Tibial artery (tissue), 4 donors: ENCODE results near the gene SAXO1.

Experiments used
- DNase-seq, 2 donors: peaks; one replicate each; pipeline ENCODE4 v3.0.0-alpha.2; 2019
- H3K27ac ChIP-seq, 2 donors: fragments of 200-600 bp; sonication (generic) in 1 of 2; 1 replicate in 1 of 2; 2 replicates in 1 of 2; pipeline ENCODE4 v1.5.1; 2018 to 2019; ENCODE audit warnings: mild to moderate bottlenecking in 1 of 2
- H3K27me3 ChIP-seq, 2 donors: fragments of 200-600 bp; sonication (generic) in 1 of 2; one replicate each; pipeline versions ENCODE4 v1.5.1 to v1.6.0; 2016 to 2019
- H3K36me3 ChIP-seq, 3 donors: fragments of 200-600 bp; sonication (generic) in 2 of 3; one replicate each; pipeline ENCODE4 v1.5.1; 2016 to 2019; ENCODE audit warnings: mild to moderate bottlenecking in 2 of 3
- H3K4me1 ChIP-seq, 4 donors: fragments of 200-600 bp; sonication (generic) in 2 of 4; 1 replicate in 3 of 4; 2 replicates in 1 of 4; pipeline ENCODE4 v1.5.1; 2016 to 2019
- H3K4me3 ChIP-seq, 2 donors: fragments of 200-600 bp; sonication (generic) in 1 of 2; 1 replicate in 1 of 2; 2 replicates in 1 of 2; pipeline ENCODE4 v1.5.1; 2018 to 2019; ENCODE audit warnings: mild to moderate bottlenecking in 2 of 2
- H3K9me3 ChIP-seq, 3 donors: fragments of 200-600 bp; sonication (generic) in 1 of 3; one replicate each; pipeline ENCODE4 v1.5.1; 2016 to 2019
- intact Hi-C: fragments of 100-400 bp; cut with DNase I; formaldehyde crosslinking; loops from one replicate; pipeline ENCODE4 v1.15.0; 2023; ENCODE audit warnings: low total_unique reads
- TF ChIP-seq, protein P1 (sequence below), 2 experiments: fragments of 200-600 bp in 1 of 2; fragments of 450-650 bp in 1 of 2; IDR thresholded peaks; one replicate each; pipeline ENCODE4 v1.5.1; 2017 to 2019; ENCODE audit warnings: antibody characterized with exemption in 2 of 2, mild to moderate bottlenecking in 1 of 2, moderate library complexity in 1 of 2

SAXO1 gene, protein sequence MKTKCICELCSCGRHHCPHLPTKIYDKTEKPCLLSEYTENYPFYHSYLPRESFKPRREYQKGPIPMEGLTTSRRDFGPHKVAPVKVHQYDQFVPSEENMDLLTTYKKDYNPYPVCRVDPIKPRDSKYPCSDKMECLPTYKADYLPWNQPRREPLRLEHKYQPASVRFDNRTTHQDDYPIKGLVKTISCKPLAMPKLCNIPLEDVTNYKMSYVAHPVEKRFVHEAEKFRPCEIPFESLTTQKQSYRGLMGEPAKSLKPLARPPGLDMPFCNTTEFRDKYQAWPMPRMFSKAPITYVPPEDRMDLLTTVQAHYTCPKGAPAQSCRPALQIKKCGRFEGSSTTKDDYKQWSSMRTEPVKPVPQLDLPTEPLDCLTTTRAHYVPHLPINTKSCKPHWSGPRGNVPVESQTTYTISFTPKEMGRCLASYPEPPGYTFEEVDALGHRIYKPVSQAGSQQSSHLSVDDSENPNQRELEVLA

DNA sequence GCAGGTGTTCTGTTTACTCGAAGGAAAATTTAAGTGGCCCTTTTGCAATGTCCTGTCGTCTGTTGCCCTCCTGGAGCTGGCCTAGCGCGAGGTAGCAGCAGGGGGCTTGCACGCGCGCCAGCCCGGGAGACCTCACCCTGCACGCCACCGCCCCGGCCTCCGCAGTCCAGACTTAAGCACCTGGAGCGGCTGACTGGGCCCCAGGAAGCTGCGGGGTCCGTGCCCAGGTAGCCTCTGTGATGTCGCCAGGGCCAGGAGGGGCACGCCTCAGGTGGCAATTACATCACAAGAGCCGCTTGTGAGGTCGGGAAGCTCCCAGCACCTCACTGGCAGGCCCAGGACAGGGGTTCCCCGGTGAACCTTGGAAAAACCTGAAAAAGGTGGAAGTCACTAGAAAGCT lies at the start of gene SAXO1:
Gene SAXO1 (minus strand): TSS at position 195 of the 400 bp plus-strand sequence. CDS start 301 bp downstream, outside the sequence.
- intact Hi-C loops: no loop called here
- Histone ChIP-seq H3K9me3 (no peaks in the 10 kb centered on the region), H3K4me3 (no peak within 1 kb of the TSS), H3K27ac (no peak within 1 kb of the TSS), H3K4me1 (no peaks in the 10 kb centered on the region), H3K27me3 (peaks cover 0 to 7% of the 10 kb centered on the region in 2 donors), H3K36me3 (no peaks in the 10 kb centered on the region)
- DNase-seq: no peak
- TF ChIP-seq, protein P1, sequence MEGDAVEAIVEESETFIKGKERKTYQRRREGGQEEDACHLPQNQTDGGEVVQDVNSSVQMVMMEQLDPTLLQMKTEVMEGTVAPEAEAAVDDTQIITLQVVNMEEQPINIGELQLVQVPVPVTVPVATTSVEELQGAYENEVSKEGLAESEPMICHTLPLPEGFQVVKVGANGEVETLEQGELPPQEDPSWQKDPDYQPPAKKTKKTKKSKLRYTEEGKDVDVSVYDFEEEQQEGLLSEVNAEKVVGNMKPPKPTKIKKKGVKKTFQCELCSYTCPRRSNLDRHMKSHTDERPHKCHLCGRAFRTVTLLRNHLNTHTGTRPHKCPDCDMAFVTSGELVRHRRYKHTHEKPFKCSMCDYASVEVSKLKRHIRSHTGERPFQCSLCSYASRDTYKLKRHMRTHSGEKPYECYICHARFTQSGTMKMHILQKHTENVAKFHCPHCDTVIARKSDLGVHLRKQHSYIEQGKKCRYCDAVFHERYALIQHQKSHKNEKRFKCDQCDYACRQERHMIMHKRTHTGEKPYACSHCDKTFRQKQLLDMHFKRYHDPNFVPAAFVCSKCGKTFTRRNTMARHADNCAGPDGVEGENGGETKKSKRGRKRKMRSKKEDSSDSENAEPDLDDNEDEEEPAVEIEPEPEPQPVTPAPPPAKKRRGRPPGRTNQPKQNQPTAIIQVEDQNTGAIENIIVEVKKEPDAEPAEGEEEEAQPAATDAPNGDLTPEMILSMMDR (IDR thresholded peaks at IDR 0.05): no peak

DNA sequence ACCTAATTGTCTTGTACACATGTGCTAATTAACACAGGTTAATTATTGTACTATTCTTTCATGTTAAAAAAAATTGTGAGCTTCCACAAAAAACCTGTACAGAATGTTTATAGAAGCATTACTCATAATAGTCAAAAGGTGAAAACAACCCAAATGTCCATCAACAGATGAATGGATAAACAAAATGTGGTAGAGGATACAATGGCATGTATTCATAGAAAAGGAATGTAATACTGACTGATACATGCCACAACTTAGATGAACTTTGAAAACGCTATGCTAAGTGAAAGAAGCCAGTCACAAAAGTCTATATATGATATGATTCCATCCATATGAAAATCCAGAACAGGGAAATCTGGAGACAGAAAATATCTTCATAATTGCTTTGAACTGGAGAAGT lies 41.8 kb upstream of the SAXO1 start:
- no peaks in the 10 kb centered on the region for H3K4me1 ChIP-seq
- intact Hi-C loops: no loop called here
- peaks cover 30 to 89% (median 60%) of the 10 kb centered on the region in 3 donors for H3K36me3 ChIP-seq
- TF ChIP-seq, protein P1 (IDR thresholded peaks at IDR 0.05): no peak
- DNase-seq: no peak
- H3K9me3 ChIP-seq: no peaks in the 10 kb centered on the region
- no peak overlapping the region for H3K27ac ChIP-seq
- H3K4me3 ChIP-seq: no peak overlapping the region
- no peaks in the 10 kb centered on the region for H3K27me3 ChIP-seq

DNA sequence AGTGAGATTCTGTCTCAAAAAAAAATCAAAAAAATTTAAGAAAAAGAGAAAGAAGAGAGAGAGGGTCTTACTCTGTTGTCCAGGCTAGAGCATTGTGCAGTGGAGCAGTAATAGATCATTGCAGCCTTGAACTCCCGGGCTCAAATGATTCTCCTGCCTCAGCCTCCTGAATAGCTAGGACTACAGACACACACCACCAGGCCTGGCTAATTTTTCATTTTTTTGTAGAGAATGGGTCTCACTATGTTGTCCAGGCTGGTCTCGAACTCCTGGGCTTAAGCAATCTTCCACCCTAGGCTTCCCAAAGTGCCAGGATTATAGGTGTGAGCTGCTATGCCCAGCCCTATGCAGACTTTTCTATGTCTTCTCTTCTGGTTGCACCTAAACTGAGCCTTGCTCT lies 41.2 kb upstream of the SAXO1 start:
- no peak overlapping the region for H3K27ac ChIP-seq

DNA sequence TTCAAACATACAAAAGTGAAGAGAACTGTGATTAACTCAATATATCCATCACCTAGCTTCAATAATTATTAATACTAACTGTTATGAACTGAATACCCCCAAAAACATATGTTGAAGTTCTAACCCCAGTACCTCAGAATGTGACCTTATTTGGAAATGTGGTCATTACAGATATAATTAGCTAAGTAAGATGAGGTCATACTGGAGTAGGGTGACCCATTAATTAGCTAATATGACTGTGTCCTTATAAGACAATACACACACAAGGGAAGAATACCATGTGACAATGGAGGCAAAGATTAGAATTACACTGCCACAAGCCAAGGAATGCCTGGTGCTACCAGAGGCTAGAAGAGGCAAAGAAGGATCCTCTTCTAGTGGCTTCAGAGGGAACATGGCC lies 24.0 kb upstream of the SAXO1 start:
- intact Hi-C loops: no loop called here
- Histone ChIP-seq H3K9me3 (no peaks in the 10 kb centered on the region), H3K27me3 (no peaks in the 10 kb centered on the region), H3K36me3 (peaks cover 27 to 43% (median 39%) of the 10 kb centered on the region in 3 donors), H3K27ac (no peak overlapping the region), H3K4me1 (peaks cover 0 to 15% (median 1%) of the 10 kb centered on the region in 4 donors), H3K4me3 (no peak overlapping the region)
- TF ChIP-seq, protein P1 (IDR thresholded peaks at IDR 0.05): no peak
- no peak for DNase-seq

More for the DNA sequence above, 41.2 kb upstream of the SAXO1 start:
- Histone ChIP-seq H3K4me1 (no peaks in the 10 kb centered on the region), H3K36me3 (peaks cover 36 to 89% (median 67%) of the 10 kb centered on the region in 3 donors), H3K9me3 (no peaks in the 10 kb centered on the region), H3K27me3 (no peaks in the 10 kb centered on the region), H3K4me3 (no peak overlapping the region)
- TF ChIP-seq, protein P1 (IDR thresholded peaks at IDR 0.05): no peak
- intact Hi-C loops: no loop called here
- DNase-seq: no peak

DNA sequence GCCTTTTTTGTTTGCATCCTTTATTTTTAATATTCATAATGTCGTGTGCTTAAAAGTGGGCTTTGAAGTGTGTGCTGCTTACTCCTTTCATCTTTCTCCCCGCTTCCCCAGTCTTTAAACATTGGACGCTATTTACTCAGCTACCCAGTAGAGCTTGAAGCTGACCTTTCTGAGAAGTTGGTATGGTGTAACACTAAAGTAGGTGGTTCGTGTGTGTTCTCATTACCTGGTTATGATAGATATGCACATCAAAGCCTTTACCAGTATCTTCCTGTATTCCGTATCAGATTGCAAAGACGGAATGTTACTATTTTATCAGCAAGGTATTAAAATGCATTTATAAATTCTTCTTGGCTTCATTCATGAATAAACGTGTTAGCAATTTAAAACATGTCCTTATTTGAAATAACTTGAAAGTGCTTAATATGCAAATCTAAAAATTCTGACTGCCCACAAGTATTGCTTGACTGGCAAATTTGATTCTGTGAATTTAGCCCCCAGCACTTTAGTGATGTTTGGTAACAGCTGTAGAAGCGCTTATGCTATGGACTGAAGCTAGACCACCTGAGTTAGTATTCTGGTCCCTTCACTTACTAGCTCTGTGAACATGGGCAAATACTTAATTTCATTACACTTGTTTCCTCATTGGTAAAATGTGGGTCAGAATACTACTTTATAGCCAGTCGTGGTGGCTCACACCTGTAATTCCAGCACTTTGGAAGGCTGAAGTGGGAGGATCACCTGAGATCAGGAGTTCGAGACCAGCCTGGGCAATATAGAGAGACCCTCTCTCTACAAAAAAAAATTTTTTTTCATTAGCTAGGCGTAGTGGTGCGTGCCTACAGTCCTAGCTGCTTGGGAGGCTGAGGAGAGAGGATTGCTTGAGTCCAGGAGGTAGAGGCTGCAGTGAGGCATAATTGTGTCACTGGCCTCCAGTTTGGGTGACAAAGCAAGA lies 17.9 kb upstream of the SAXO1 start:
- Histone ChIP-seq H3K36me3 (peaks cover 0 to 6% (median 3%) of the 10 kb centered on the region in 3 donors), H3K9me3 (no peaks in the 10 kb centered on the region), H3K4me3 (peak overlapping the region; percentile 79 to 82), H3K27me3 (no peaks in the 10 kb centered on the region), H3K27ac (peak overlapping the region; percentile 96 to 97), H3K4me1 (peaks cover 5 to 39% (median 16%) of the 10 kb centered on the region in 4 donors)
- DNase-seq: no peak
- intact Hi-C loops: no loop called here
- TF ChIP-seq, protein P1 (IDR thresholded peaks at IDR 0.05): no peak
